HG02759 (cell line): ENCODE results near the gene DGCR8.
"Not testable (repeated sequence)": the region's sequence is repeated elsewhere in the genome, so short reads cannot be mapped to it uniquely, and the experiment has no call there.

ENCODE experiments used
- ATAC-seq: cut with Tn5 transposase; IDR thresholded peaks from one replicate; pipeline ENCODE4 v1.9.1; 2021; ENCODE audit warnings: mild to moderate bottlenecking, moderate library complexity; ENCODE audit not compliant: unreplicated experiment

Gene DGCR8

GRCh38 chr22:20065896-20066616 is 14.0 kb upstream of the DGCR8 start:
- ATAC-seq: no peak

GRCh38 chr22:20066617-20067383 is 13.2 kb upstream of the DGCR8 start:
- no peak for ATAC-seq

DNA sequence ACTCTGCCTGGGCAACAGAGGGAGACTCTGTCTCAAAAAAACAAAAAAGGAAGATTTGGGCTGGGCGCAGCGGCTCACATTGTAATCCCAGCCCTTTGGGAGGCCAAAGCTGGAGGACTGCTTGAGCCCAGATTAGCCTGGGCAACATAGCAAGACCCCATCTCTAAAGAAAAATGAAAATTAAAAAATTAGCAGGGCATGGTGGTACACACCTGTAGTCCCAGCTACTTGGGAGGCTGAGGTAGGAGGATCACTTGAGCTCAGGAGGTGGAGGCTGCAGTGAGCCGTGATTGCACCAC is 12.7 kb upstream of the DGCR8 start:
- ATAC-seq: not testable (repeated sequence)

GRCh38 chr22:20068640-20069039 is 11.4 kb upstream of the DGCR8 start:
- no peak for ATAC-seq

- no peak for ATAC-seq
Observed at GRCh38 chr22:20069331-20070042, 10.6 kb upstream of the DGCR8 start.

GRCh38 chr22:20071524-20071972 is 8.5 kb upstream of the DGCR8 start:
- no peak for ATAC-seq

DNA sequence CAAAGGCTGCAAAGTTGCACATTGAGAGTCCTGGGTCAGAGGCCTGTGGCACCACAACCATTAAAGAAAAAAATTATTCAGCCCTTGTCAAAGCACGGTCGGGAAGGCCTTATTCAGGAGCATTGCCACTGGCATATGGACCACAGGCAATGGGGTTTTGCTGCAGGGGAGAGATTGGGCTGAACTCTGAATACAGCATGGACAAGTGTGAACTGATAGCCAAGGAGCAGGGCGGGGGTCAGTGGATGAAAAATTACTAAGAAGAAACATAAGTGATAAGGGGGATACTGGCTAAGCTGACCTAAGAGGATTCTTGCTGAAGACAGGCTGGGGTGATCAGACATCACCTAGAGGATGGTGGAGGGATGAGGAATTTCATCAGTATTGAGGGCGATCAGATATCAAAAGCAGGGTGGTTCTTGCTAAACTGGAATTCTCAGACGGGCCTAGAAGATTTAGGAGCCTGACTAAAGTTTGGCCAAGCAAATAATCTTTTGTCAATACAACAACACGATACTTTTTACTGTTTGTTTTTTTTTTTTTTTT is 3.3 kb upstream of the DGCR8 start:
- ATAC-seq: no peak

GRCh38 chr22:20080445-20080775 is 369 bp downstream of the DGCR8 start:
- peak; percentile 68 for ATAC-seq

DNA sequence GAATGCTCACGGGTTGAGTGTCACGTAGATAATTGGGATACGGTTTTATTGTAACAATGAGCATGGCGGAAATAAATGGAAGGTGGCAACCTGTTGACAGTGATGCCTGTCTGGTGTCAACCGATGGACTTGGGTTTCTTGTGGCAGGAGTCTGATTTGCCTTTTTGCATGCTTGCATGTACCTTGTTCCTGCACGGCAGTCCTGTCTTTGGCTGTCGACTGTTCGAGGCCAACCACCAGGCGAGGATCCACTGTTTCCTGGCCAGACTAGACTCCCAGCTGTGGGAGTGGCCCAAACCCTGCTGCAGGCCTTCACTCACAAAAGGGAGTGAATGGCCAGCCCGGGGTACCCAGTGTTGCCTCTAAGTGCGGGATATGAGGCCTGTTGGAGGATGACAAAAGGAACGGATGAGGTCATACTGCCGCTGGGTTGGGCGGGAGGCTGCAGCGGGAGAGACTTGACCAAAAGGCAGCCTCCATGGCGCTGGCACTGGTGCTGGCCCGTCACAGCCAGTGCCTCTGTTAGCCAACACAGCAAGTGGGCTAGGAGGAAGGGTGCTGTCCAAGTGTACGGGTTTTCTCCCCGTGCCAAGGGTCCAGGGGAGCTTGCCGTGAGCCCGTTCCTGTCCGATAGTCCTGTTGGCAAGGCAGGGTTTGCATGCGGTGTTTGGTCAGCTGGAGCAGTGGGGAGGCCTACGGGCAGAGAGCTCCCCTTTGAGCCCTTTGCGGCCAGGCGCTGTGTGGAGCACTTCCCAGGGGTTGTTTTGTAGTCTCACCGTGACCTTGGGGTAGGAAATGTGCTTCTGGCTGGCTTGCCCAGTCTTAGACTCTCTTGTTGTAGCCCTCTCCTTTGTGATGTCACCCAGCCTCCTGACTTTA is 974 bp downstream of the DGCR8 start:
- no peak for ATAC-seq

DNA sequence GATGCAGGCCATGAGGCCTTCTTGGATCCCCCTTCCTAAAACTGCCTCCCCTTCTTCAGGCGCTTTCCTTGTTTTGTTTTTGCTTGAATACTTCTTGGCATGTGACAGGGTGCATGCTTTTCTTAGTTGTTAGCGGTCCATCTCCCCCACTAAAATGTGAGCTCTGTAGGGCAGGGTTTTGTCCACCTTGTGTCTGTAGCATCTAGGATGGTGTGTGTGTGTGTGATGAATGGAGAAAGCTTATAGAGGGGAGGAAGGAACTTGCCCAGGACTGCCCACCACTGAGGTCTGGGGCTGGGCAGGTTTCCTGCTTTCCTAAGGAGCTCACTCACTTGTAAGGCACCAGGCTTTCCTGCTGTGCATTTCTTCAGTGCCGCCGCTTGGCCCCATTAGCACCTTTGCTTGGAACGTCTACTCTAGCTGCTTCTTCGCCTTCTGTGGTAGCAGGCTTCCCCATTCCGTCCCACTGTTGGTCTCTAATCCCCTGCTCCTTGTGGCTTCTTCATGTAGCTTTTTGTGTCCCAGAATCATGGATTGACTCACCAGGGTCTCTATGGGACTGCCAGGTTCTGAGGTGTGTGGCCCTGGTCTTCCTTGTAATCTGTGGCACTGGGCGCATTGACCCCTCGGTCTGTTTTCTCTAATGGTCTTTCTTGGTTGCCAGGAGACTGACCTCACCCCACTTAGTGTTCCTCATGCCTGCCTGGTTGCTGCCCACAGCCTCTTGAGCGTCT is 3.3 kb downstream of the DGCR8 start:
- ATAC-seq: no peak

DNA sequence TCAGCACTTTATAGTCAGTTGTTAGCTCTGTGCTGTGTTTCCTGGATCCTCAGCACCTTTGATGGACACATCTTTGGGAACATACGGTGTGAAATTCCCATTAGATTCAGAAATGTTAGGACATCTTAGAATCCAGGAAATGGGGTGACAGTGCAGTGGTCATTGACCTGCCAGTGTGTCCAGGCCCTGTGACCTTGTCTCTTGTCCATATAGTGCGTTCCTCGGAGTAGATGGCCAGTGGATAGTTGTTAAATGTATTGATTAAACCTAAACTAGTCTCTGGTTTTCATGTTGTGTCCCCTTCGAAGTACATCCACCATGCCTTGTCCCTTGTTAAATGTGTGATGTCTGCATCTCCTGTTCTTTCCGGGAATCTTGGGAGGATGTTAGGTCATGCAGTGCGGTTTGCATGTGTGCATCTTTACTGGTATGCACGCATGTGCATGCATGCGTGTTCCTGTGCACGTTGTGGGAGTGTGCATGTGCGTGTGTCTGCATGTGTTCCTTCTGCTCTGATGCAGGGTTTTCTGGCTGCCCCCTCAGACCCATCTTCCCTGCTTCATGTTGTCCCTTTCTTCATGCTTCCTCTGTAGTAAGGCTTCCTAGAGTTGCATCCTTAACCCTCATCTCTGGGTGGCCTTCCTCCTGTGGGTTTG is 4.0 kb downstream of the DGCR8 start:
- ATAC-seq: no peak

- ATAC-seq: no peak
Observed at GRCh38 chr22:20084547-20085413, 4.7 kb downstream of the DGCR8 start.

GRCh38 chr22:20085651-20086050 is 5.6 kb downstream of the DGCR8 start:
- ATAC-seq: no peak

DNA sequence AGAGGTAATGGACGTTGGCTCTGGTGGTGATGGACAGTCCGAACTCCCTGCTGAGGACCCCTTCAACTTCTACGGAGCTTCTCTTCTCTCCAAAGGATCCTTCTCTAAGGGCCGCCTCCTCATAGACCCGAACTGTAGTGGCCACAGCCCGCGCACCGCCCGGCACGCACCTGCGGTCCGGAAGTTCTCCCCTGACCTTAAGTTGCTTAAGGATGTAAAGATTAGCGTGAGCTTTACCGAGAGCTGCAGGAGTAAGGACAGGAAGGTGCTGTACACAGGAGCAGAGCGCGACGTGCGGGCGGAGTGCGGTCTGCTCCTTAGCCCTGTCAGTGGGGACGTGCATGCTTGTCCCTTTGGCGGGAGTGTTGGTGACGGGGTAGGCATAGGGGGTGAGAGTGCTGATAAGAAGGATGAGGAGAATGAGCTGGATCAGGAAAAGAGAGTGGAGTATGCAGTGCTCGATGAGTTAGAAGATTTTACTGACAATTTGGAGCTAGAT is 6.1 kb downstream of the DGCR8 start:
- ATAC-seq: no peak

DNA sequence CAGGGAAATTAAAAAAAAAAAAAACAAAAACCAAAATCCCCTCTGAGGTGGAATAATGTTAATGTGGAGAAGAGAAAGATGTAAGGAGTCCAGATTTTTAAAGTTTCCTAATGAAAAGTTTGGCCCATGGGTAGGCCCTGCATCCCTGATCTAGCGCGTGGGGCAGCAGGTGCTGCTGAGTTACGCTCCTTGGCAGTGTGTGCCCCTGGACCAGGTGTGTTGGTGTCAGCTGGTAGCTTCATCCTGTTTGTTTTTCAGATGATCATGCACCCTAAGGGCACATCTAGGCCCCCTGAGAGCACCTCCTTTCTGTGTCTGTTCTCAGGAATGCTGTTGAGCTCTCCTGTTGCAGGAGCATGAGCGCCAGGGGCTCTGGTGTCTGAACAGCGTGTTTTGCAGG is 6.7 kb downstream of the DGCR8 start:
- no peak for ATAC-seq

DNA sequence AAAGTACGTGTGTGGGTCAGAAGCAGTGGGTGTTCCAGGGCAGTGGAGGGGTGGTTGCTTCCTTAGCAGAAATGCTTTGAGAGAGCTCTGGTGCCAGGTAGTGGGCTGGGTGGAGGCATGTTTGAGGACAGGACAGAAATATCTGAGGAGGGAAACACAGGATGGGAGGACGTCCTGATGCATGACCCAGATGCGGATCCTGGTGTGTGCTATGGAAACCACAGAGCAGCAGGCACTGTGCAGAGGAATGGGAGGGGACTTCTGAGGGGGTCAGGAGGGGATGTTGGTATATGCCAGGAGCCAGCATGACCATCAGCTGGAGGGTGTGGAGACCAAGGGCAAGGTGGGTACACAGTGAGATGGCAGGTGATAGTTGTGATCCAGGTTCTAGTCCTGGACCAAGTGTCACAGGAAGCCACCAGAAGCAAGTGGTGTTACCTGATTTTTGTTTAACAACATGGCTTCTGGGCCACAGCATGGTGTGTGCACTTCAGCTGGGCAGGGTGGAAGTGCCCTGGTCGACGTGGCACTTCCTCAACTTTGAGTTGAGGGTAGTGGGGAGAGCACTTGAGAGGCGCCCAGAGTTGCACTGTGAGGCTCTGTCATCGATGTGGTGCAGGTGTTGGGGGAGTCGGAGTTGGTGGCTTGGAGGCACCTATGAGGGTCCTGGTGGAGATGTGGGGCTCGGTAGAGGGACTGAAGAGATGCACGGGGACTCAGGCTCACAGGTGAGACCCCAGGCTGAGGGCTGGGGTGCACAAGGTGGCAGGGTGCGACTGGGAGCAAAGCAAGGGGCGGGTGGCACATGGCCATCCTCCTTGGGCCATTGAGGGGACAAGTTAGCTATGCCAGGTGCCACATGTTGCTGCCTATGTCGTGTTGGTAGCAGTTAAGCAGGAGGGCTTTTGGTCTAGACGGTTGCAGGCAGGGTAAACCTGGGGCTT is 7.5 kb downstream of the DGCR8 start:
- no peak for ATAC-seq

- no peak for ATAC-seq
Observed at GRCh38 chr22:20088263-20088648, 8.2 kb downstream of the DGCR8 start.
